ENCODE data around the gene SLX1A. TPM values are rescaled to one million over a fixed set of nuclear protein-coding genes. Genes with fewer than 3 reads are reported as not detected.
"Not testable (repeated sequence)": the region's sequence is repeated elsewhere in the genome, so short reads cannot be mapped to it uniquely, and the experiment has no call there.

The SLX1A gene
- 24.7 and 61.0 TPM in 2 replicates for total RNA-seq (2014; rRNA removed; shearing (Covaris generic))

- not testable (repeated sequence) for DNase-seq (ENCODE audit: low spot score)
Measured at GRCh38 chr16:30193615-30194014, at the start of gene SLX1A, which contains the start of gene BOLA2B. Gene SLX1A, plus strand, starts transcription at chr16:30193875. Its CDS starts 210 bp downstream, at chr16:30194085. Gene BOLA2B, minus strand, starts transcription at chr16:30193666. Its CDS starts 71 bp downstream, at chr16:30193595.

- DNase-seq (ENCODE audit: low spot score), result no peak
Measured at GRCh38 chr16:30144017-30144416, 49.7 kb upstream of the SLX1A start.

- no peak for DNase-seq (ENCODE audit: low spot score)
Measured at GRCh38 chr16:30144917-30145316, 48.8 kb upstream of the SLX1A start.

- DNase-seq (ENCODE audit: low spot score), result no peak
Measured at GRCh38 chr16:30145657-30146056, 48.0 kb upstream of the SLX1A start.

GRCh38 chr16:30147843-30148510 lies 45.7 kb upstream of the SLX1A start:
- DNase-seq (ENCODE audit: low spot score), result no peak

- DNase-seq (ENCODE audit: low spot score), result no peak
Measured at GRCh38 chr16:30149250-30149930, 44.3 kb upstream of the SLX1A start.

GRCh38 chr16:30151091-30151490 lies 42.6 kb upstream of the SLX1A start:
- no peak for DNase-seq (ENCODE audit: low spot score)

- no peak for DNase-seq (ENCODE audit: low spot score)
Measured at GRCh38 chr16:30152517-30152916, 41.2 kb upstream of the SLX1A start.

- no peak for DNase-seq (ENCODE audit: low spot score)
Measured at GRCh38 chr16:30155188-30155587, 38.5 kb upstream of the SLX1A start.

- DNase-seq (ENCODE audit: low spot score), result no peak
Measured at GRCh38 chr16:30157214-30157613, 36.5 kb upstream of the SLX1A start.

GRCh38 chr16:30163538-30163937 lies 30.1 kb upstream of the SLX1A start:
- no peak for DNase-seq (ENCODE audit: low spot score)

GRCh38 chr16:30166202-30166902 lies 27.3 kb upstream of the SLX1A start:
- DNase-seq (ENCODE audit: low spot score), result no peak

- DNase-seq (ENCODE audit: low spot score), result not testable (repeated sequence)
Measured at GRCh38 chr16:30168746-30169145, 24.9 kb upstream of the SLX1A start.

GRCh38 chr16:30169416-30169815 lies 24.3 kb upstream of the SLX1A start:
- not testable (repeated sequence) for DNase-seq (ENCODE audit: low spot score)

- DNase-seq (ENCODE audit: low spot score), result not testable (repeated sequence)
Measured at GRCh38 chr16:30170145-30170544, 23.5 kb upstream of the SLX1A start.

GRCh38 chr16:30173054-30173453 lies 20.6 kb upstream of the SLX1A start:
- no peak for DNase-seq (ENCODE audit: low spot score)

GRCh38 chr16:30176876-30177275 lies 16.8 kb upstream of the SLX1A start:
- not testable (repeated sequence) for DNase-seq (ENCODE audit: low spot score)

- DNase-seq (ENCODE audit: low spot score), result no peak
Measured at GRCh38 chr16:30179195-30179594, 14.5 kb upstream of the SLX1A start.

GRCh38 chr16:30179931-30180330 lies 13.7 kb upstream of the SLX1A start:
- no peak for DNase-seq (ENCODE audit: low spot score)

- no peak for DNase-seq (ENCODE audit: low spot score)
Measured at GRCh38 chr16:30180741-30181140, 12.9 kb upstream of the SLX1A start.

GRCh38 chr16:30183233-30184095 lies 10.2 kb upstream of the SLX1A start, which contains the start of gene CORO1A:
Gene CORO1A, plus strand, starts transcription at chr16:30183602. Its CDS starts 1,608 bp downstream, at chr16:30185210.
- no peak for DNase-seq (ENCODE audit: low spot score)
